Urinary bladder (tissue), 4 donors: Measurements from ENCODE around the gene NSUN3. TPM values are rescaled to one million over a fixed set of nuclear protein-coding genes. Genes with fewer than 3 reads are reported as not detected.
"Not testable (repeated sequence)": the region's sequence is repeated elsewhere in the genome, so short reads cannot be mapped to it uniquely, and the experiment has no call there.

Experiments
- DNase-seq: peaks from one replicate; pipeline ENCODE4 v3.0.0-alpha.2; 2015; ENCODE audit errors: extremely low spot score
- H3K27ac ChIP-seq: one replicate; pipeline ENCODE4 v1.5.1; 2013; ENCODE audit warnings: low read depth, mild to moderate bottlenecking, moderate library complexity
- H3K36me3 ChIP-seq: one replicate; pipeline ENCODE4 v1.6.1; 2013; ENCODE audit warnings: mild to moderate bottlenecking, moderate library complexity; ENCODE audit not compliant: insufficient read depth
- H3K4me1 ChIP-seq: one replicate; pipeline ENCODE4 v1.6.1; 2013; ENCODE audit warnings: mild to moderate bottlenecking, moderate library complexity; ENCODE audit not compliant: insufficient read depth
- H3K4me3 ChIP-seq: one replicate; pipeline ENCODE4 v1.5.1; 2013; ENCODE audit warnings: low read depth, low read length
- WGBS: extraction: QIAGEN DNeasy Blood & Tissue Kit; methylation state at CpG from one replicate; pipeline ENCODE4 v1.1.7; 2013; 5-methylcytosine and 5-hydroxymethylcytosine counted together
- polyA plus RNA-seq: library from polyadenylated mRNA; stranded (reverse); fragments of 200-250 nt; gene quantifications from one replicate; pipeline ENCODE4 v1.2.3, GENCODE V29; 2013
- total RNA-seq: library from RNA; depleted of rRNA; stranded (reverse); fragments of >200 nt; gene quantifications from one replicate; pipeline ENCODE4 v1.2.3, GENCODE V29; 2014
- donor health status: healthy with polysubstance abuse.
- donor health status: healthy.

Gene NSUN3
- total and polyA plus RNA-seq, 2 donors, result 7.1 to 41.4 TPM

GRCh38 chr3:94061297-94061696 lies 1.6 kb upstream of the NSUN3 start:
- Histone ChIP-seq H3K4me3 (no peak overlapping the region), H3K4me1 (no peaks in the 10 kb centered on the region), H3K36me3 (no peaks in the 10 kb centered on the region), H3K27ac (no peak overlapping the region)
- DNase-seq, result no peak
- 97% methylated on average over 13 of the region's 13 CpGs for WGBS

- Histone ChIP-seq H3K27ac (peak overlapping the region; percentile 84), H3K36me3 (no peaks in the 10 kb centered on the region), H3K4me3 (peak overlapping the region; percentile 58), H3K4me1 (no peaks in the 10 kb centered on the region)
- WGBS, result 47% methylated on average over 17 of the region's 17 CpGs
- no peak for DNase-seq
These were observed 747 bp downstream of the NSUN3 start for GRCh38 chr3:94063496-94064119.

- 83% methylated on average over 6 of the region's 6 CpGs for WGBS
- DNase-seq, result no peak
- Histone ChIP-seq H3K27ac (no peak overlapping the region), H3K4me3 (no peak overlapping the region), H3K4me1 (no peaks in the 10 kb centered on the region), H3K36me3 (no peaks in the 10 kb centered on the region)
These were observed 1.5 kb downstream of the NSUN3 start for GRCh38 chr3:94064243-94064860.

- WGBS, result 57% methylated on average over 1 of the region's 1 CpG
- DNase-seq, result no peak
- Histone ChIP-seq H3K36me3 (no peaks in the 10 kb centered on the region), H3K4me3 (no peak overlapping the region), H3K27ac (no peak overlapping the region), H3K4me1 (no peaks in the 10 kb centered on the region)
These were observed 2.3 kb downstream of the NSUN3 start for GRCh38 chr3:94065122-94065521.

GRCh38 chr3:94065819-94066480 lies 3.1 kb downstream of the NSUN3 start:
- Histone ChIP-seq H3K36me3 (no peaks in the 10 kb centered on the region), H3K27ac (no peak overlapping the region), H3K4me3 (no peak overlapping the region), H3K4me1 (no peaks in the 10 kb centered on the region)
- WGBS, result 93% methylated on average over 1 of the region's 1 CpG
- DNase-seq, result no peak

GRCh38 chr3:94066506-94067500 lies 3.9 kb downstream of the NSUN3 start:
- no peak for DNase-seq
- Histone ChIP-seq H3K36me3 (no peaks in the 10 kb centered on the region), H3K27ac (no peak overlapping the region), H3K4me3 (no peak overlapping the region), H3K4me1 (no peaks in the 10 kb centered on the region)
- 83% methylated on average over 6 of the region's 6 CpGs for WGBS

- 36% methylated on average over 4 of the region's 4 CpGs for WGBS
- Histone ChIP-seq H3K36me3 (no peaks in the 10 kb centered on the region), H3K4me1 (no peaks in the 10 kb centered on the region), H3K4me3 (no peak overlapping the region), H3K27ac (no peak overlapping the region)
- no peak for DNase-seq
These were observed 6.4 kb downstream of the NSUN3 start for GRCh38 chr3:94069194-94069813.

GRCh38 chr3:94070341-94070911 lies 7.6 kb downstream of the NSUN3 start:
- no peak for DNase-seq
- H3K36me3 ChIP-seq, result no peaks in the 10 kb centered on the region
- H3K4me1 ChIP-seq, result no peaks in the 10 kb centered on the region
- WGBS, result 98% methylated on average over 6 of the region's 6 CpGs
- H3K27ac ChIP-seq, result no peak overlapping the region
- H3K4me3 ChIP-seq, result no peak overlapping the region

- no peak for DNase-seq
- Histone ChIP-seq H3K4me1 (no peaks in the 10 kb centered on the region), H3K4me3 (no peak overlapping the region), H3K36me3 (no peaks in the 10 kb centered on the region), H3K27ac (no peak overlapping the region)
- 93% methylated on average over 4 of the region's 4 CpGs for WGBS
These were observed 8.9 kb downstream of the NSUN3 start for GRCh38 chr3:94071713-94072284.

- Histone ChIP-seq H3K4me1 (no peaks in the 10 kb centered on the region), H3K36me3 (no peaks in the 10 kb centered on the region), H3K4me3 (no peak overlapping the region), H3K27ac (no peak overlapping the region)
- WGBS, result 91% methylated on average over 3 of the region's 3 CpGs
- no peak for DNase-seq
These were observed 13.2 kb downstream of the NSUN3 start for GRCh38 chr3:94076055-94076454.

- 89% methylated on average over 5 of the region's 5 CpGs for WGBS
- not testable (repeated sequence) for DNase-seq, H3K27ac ChIP-seq, H3K4me3 ChIP-seq, H3K36me3 ChIP-seq, H3K4me1 ChIP-seq
These were observed 17.7 kb downstream of the NSUN3 start for GRCh38 chr3:94080552-94080951.

- Histone ChIP-seq H3K4me1 (no peaks in the 10 kb centered on the region), H3K36me3 (no peaks in the 10 kb centered on the region), H3K27ac (no peak overlapping the region), H3K4me3 (no peak overlapping the region)
- 73% methylated on average over 5 of the region's 5 CpGs for WGBS
- DNase-seq, result no peak
These were observed 19.0 kb downstream of the NSUN3 start for GRCh38 chr3:94081884-94082283.
